Activated CD4-positive, alpha-beta T cell treated with anti-CD3 and anti-CD28 coated beads for 24 hours (primary cell): ENCODE data around the gene ADGRF4.
"Not testable (repeated sequence)": the region's sequence is repeated elsewhere in the genome, so short reads cannot be mapped to it uniquely, and the experiment has no call there.

Source experiments
- DNase-seq, 2 donors: peaks; one replicate each; pipeline ENCODE4 v3.0.0-alpha.2; 2020; ENCODE audit warnings: low read depth in 2 of 2

Gene ADGRF4

DNA sequence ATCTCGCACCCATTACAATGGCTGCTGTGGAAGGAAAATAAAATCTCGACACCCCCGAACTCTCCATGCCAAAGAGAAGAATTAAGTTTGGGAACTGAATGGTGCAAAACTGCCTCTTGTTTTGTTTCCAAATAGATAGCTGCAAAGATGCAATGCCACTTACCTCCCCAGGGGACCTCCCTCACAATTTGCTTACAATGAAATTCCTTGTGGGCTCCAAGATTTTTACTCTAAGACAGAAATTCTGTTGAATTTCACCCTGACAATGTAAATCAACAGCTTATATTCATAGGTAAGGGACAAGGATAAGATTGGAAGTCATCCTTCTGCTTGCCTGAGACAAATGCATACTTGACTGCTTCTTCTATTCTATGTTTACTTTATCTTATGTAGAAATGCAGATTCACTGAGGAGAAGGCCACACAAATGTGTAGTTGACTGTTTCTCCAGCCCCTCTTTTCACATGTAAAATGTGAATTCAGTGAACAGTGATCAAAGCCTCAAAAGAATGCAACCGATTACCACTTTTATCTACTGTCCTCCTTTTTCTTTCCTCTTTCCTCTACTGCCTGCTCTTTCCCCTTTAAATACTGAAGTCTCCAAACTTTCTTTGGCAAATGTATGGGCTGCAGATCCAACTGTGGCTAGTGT lies 36.6 kb downstream of the ADGRF4 start:
- DNase-seq, result no peak

DNA sequence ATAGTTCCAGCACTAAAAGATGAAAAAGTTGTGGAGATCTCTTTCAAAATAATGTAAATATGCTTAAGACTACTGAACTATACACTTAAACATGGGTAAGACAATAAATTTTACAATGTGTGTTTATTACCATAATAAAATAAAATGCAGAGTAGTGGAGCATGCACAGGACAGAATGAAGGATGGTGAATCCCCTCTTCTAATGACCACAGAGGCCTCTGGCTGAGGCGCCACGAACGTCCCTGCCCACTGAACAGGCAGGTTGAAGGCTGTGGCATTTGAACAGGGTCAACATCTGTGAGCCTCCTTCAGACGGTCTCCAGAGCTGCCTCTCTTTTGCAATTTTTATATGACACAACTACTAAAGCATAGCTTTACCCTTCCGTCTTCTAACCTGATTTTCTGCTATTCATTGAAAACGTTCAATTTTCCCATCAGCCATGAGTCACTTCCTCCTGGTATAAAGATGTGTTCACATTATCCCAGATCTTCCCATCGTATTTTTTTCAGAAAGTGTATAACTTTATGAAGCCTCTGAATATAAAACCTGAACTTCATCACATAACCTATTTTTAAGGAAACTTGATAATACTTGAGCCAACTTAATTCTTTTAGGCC lies 37.8 kb downstream of the ADGRF4 start:
- DNase-seq, result no peak

DNA sequence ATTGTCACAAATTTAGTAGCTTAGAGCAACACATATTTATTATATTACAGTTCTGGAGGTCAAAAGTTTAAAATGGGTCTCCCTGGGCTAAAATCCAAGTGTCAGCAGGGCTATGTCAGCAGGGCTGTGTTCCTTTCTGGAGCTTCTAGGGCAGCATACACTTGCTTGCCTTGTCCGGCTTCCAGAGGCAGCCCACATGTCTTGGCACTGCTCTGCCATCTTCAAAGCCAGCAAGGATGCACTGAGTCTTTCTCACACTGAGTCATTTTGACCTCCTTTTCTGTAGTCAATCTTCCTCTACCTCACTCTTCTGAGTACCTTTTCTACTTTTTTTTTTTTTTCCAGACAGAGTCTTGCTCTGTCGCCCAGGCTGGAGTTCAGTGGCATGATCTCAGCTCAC lies 39.0 kb downstream of the ADGRF4 start:
- DNase-seq, result no peak

DNA sequence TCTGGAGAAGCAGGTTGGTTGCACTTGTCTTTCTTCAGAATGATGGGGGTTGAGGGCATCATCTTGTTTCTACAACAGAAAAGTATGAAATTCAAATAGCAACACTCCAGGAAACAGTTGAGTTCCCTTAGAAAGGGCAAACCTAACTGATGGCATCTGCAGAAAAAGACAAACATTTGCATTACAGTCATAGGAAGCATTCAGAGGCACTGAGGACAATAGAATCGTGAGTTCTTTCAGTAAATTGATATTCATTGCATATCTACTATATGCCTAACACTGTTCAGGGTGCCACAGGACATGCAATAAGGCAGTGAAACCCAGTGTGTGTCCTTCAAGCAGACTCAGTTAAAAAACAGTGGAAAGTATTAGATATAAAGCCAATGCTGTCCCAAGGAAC lies 42.3 kb downstream of the ADGRF4 start:
- DNase-seq, result no peak

DNA sequence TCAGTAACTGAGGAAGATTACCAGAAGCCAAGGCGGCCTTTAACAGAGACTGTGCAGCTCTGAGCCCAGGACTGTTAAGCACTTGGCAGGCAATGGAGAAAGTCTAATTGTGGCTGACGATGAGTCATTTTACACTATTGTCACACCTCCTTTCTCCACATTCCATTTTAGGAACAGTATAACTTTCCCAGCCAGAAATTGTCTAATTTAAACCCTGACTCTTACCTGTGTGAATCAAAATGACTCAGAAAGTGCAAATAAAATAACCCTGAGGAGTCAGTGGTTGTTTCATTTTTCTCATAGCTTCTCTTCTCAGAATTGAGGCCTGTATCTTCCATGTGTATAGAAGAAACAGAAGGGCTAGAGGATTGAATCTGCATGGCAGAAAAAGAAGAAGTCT lies 43.4 kb downstream of the ADGRF4 start:
- DNase-seq, result no peak

DNA sequence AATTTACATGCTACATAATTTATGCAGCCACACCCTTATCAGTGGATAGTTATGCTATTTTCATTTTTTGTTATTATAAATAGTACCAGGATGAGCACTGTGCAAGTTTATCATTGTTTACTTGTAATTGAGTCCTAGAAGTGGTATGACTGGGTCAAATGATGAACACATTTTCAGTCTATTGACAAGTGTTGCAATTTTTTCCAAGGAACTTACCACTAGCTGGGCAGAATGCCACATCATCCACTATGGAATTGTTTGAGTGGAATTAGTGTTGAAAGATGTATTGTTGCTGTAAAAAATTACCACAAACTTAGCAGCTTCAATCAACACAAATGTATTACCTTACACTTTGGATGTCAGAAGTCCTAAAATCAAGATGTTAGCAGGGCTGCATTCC lies 45.4 kb downstream of the ADGRF4 start:
- DNase-seq, result no peak

DNA sequence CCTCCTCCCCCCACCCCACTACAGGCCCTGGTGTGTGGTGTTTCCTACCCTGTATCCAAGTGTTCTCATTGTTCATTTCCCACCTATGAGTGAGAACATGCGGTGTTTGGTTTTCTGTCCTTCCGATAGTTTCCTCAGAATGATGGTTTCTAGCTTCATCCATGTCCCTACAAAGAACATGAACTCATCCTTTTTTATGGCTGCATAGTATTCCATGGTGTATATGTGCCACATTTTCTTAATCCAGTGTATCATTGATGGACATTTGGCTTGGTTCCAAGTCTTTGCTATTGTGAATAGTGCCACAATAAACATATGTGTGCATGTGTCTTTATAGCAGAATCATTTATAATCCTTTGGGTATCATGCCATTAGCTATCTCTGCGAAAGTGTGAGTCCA lies 46.9 kb downstream of the ADGRF4 start:
- not testable (repeated sequence) for DNase-seq

DNA sequence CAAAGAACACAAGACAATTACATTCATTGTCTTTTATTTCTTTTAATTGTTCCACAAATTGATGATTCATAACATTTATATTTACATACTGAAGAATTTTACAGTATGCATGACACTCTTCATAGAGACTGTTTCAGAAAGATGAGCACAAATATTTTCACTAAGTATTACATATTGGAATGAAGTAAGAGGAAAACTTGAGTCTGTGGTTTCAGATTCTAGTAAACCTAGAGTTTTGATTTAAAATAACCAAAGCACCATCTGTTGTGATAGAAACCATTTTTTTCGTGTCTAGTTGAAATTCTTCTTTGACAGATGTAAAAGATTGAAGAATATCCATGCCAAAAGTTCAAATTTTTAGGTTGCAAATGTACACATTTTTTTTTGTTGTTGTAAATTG lies 51.4 kb downstream of the ADGRF4 start:
- DNase-seq, result no peak

DNA sequence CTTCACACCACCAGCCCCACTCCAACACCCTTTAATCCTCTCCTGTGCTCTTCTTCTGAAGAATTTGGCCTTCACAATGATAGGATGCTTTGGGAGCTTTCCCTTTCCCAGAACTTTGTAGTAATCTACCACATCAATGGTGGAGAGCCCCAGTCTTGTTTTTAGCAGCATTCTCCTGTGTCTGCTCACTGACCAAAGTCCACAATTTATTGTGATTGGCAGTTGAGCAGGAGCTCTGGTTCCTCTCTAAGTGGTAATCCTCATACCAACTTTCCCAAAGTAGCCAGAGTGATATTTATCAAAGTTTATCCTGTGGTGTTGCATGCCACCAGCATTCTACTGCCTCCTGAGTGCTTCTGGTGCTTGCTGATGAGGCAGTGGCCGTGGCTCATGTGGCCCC lies 54.4 kb downstream of the ADGRF4 start:
- no peak for DNase-seq

DNA sequence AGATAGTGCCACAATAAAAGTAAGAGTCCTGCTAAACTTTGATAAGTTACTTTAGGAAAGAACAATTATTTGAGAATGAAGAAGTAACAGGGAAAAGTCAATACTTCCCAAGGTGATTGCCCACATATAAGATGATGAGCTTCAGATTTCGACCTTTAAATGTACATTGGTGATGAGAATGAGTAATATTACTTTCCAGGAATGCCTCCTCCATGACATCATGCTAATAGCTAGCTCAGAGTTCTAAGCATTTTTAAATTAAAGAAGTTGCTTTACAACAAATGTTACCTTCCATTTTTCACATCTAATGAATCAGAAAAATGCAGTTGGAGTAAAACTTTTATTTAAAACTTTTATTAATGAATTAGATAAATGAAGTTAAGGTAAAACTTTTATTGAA lies 61.0 kb downstream of the ADGRF4 start:
- DNase-seq, result no peak

DNA sequence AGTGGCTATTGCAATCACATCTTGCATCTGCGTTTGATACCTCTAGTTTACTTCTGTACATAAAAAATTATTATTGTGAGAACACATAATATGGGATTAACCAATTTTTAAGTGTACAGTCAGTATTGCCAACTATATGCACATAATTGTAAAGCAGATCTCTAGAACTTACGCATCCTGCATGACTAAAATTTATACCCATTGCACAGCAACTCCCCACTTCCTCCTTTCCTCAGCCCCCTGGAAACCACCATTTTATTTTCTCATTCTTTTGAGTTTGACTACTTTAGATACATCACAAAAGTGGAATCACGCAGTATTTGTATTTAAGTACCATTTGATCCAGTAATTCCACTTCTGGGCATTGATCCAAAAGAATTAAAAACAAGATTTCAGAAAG lies 64.1 kb downstream of the ADGRF4 start:
- DNase-seq, result no peak

DNA sequence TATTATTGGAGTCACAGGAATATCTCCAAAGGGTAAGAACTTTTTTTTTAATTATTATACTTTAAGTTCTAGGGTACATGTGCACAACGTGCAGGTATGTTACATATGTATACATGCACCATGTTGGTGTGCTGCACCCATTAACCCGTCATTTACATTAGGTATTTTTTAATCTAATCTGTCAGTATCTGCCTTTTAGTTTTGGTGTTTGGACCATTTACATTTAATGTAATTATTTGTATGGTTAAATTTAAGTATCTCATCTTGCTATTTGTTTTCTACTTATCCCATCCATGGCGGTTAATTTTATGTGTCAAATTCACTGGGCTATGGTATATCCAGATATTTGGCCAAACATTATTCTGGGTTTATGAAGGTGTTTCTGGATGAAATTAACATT lies 68.1 kb downstream of the ADGRF4 start:
- DNase-seq, result no peak

DNA sequence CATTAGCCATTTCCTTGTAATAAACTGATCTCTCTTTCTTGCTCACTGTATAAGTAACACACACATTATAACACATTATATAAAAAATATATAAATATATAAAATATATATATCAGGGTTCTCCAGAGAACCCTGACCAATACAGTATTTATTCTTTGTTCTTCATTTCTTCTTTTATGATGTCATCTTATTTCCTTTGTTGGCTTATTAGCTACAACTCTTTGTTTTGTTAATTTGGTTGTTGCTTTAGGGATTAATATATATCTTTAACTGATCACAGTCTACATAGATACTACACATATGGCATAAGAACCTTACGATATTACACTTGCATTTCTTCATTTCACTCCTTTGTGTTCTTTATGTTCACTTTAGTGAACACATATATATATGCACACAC lies 68.7 kb downstream of the ADGRF4 start:
- DNase-seq, result no peak

DNA sequence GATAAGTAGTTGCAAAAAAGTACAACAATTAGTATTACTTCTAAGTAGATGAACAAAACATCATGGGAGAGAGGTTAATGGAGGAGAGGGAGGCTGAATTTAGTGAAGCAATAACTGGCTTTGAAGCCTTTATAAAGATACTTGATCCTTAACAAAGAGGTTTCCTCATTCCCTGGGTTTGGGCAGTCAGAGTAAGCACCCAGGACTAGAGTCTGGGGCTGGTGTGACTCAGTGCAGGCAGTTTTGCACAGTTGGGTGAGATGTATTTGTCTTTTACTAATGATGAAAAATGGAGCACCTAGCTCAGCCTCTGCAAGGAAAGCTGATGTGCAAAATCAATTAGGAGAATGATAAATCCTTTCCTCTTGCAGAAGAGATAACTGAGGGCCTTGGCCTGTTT lies 71.6 kb downstream of the ADGRF4 start:
- no peak for DNase-seq
